Activated CD8-positive, alpha-beta memory T cell treated with anti-CD3 and anti-CD28 coated beads for 48 hours (primary cell): ENCODE data around the gene PET100.
A peak's percentile ranks its signal among the peaks of the same experiment; 100 is the strongest.

Experiments
- DNase-seq, 3 experiments: peaks; one replicate each; pipeline ENCODE4 v3.0.0-alpha.2; 2020; ENCODE audit warnings: low read depth in 2 of 3, low spot score in 2 of 3

The PET100 gene, protein sequence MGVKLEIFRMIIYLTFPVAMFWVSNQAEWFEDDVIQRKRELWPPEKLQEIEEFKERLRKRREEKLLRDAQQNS

DNA sequence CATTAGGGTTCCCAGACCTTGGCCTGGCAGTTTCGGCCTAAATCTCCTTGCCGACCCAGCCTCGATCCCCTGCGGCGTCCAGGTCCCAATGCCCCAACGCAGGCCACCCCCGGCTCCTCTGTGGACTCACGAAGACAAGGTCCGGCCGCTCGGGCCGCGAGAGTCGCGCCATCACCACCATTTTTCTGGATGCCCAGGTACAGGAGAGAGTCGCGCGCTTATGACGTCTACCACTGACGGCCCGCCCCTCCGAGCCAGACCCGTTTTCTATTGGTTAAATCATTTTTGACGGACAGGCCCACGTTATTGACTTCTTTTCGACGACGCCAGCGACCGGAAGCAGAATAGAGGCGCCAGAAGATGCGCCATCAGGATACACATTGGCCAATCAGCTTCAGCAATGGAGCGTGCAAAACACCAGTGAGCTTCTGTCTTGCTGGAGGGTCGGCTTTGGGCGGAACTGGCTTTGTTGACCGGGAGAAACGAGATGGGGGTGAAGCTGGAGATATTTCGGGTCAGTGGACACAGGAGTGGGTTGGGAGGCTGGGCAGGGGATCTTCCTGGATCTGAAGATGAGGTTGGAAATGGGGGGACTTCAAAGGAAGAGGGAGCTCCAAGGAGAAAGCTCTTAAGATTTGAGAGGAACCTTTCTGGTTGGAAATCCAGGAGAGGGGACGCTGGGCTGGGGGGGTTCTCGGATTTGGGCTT lies at the start of gene PET100, which contains the start of gene XAB2:
PET100 (plus strand) TSS at position 447 of the 708 bp plus-strand sequence; CDS start at position 488, 41 bp downstream.
XAB2 (minus strand) TSS at position 199 of the 708 bp plus-strand sequence; CDS start at position 181, 18 bp downstream.
- DNase-seq = peak; percentile 82 to 93 (median 84)

- no peak for DNase-seq
These were observed 47.1 kb upstream of the PET100 start for GRCh38 chr19:7582446-7582845.

- no peak for DNase-seq
These were observed 39.8 kb upstream of the PET100 start for GRCh38 chr19:7589822-7590221.

DNA sequence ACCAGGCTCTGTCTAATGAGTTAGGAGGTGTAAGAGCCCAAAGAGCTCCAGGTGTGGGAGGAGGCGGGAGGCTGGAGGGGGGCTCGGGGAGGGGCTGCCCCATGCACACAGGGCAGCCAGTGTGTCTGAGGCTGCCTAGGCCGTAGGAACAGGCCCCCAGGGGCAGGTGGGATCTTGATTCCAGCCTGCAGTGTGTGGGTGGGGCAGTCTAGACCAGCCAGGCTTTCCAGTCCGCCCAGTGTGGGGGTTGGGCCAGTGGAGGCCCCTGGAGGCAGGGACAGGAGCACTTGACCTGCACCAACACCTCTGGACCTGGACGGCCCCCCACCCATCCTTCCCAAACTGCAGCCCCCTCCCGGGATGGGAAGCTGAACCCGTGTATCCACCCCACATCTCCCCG lies 39.3 kb upstream of the PET100 start:
- DNase-seq = no peak

DNA sequence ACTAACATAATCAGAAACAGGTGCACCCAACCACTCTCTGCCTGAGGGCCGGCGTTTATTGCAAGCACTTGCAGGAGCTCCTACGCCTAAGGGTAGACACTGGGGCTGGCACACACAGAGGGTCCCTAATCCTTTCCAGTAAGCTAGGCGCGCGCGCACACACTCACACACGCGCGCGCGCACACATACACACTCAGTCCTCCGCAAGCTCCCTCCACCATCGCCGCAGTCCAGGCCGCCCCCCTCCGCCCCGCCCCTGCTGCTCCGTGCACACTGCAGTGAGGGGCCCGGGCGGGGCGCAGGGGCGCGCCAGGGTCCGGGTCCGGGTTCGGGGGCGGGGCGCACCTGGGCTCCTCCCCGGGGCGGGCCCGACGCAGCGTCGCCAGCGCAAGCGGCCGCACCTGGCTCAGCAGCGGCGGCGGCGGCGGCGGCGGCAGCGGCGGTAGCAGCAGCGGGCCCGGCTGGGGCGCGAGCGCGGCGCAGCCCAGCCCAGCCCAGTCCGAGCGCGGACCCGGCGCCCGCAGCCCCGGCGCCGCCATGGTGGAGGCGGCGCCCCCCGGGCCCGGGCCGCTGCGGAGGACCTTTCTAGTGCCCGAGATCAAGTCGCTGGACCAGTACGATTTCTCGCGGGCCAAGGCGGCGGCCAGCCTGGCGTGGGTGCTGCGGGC lies 34.0 kb upstream of the PET100 start, which contains the start of gene CAMSAP3:
CAMSAP3 (plus strand) TSS at position 398 of the 668 bp plus-strand sequence; CDS start at position 538, 140 bp downstream.
- DNase-seq = peak in 1 of 3 experiments; percentile 27

DNA sequence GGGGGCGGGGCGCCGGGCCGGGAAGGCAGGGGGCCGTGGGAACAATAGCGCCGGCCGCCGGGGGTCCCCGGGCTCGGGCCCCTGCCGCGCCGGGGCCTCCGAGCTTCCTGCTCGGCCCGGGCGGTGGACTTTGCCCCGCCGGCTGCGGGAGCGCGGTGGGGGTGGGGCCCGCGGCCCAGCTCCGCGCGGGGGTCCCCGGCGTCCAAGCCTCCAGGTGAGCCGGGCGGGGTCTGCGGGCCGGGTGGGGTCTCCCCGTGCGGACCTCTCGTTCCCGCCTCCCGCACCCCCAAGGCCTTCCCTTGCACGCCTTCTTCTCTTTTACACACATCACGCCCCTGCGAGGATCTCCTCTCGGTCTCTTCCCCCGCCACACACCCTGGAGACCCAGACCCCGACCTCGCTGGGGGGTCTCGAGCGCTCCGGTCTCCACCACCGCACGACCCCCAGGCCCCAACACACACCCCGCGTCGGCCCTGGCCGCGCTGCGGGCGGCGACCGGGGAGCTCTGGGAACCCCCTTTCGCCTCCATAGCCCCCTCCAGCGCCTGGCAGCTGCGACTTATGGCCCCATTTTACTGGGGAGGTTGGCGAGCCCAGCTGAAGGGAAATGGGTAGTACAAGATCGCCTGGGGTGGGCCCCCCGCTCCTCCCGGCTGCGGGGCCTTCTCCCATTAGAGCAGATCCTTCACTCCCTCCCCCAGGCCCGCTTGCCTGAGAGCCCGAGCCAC lies 33.2 kb upstream of the PET100 start:
- DNase-seq = no peak

DNA sequence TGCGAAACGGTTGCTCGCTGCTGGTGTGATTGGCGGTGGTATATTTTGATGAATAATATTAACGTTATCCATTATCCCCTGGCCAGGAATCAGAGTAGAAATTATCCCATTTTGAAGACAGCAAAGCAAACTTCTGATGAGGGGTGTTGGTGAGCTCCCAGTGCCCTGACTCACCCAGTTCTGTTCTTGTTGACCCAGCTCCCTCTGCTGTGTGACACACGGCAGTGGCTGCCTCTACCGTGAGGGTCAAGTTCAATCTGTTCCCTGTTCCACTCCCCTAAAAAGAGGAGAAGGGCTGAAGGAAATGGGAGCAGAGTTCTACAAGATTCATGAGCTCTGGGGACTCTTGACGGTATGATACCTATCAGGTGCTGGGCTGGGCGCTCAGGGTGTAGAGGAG lies 31.9 kb upstream of the PET100 start:
- no peak for DNase-seq

- DNase-seq = no peak
These were observed 31.4 kb upstream of the PET100 start for GRCh38 chr19:7598180-7598579.

- no peak for DNase-seq
These were observed 28.9 kb upstream of the PET100 start for GRCh38 chr19:7600721-7601120.

DNA sequence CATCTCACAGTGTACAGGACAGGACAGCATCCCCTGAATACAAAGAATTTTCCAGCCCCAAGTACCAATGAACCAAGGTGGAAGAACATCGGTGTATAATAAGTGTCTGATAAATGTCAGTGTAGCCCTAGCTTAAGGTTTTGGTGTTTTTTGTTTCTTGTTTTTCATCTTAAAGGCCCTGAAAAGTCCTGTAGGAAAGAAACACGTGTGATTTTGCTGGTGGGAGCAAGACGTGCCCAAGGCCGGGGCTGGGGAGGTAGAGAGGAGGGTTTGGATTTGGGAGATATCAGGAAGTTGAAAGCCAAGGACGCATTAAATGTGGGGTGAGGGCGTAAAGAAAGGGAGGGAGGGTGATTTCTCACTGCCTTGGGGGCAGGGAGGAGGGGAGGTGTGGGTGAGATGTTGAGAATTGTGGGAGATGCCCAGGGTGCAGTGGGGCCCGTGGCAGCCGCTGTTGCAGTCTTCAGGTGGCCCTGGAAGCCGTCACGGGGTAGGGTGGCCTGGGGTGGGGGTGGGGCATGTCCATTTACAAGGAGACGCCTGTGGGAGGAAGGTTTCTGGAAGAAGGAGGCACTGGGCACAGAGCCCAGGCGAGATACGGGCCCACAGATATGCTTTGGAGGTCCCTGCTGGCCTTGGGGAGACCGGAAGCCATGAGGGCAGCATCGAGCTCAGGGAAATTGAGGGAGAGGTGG lies 27.2 kb upstream of the PET100 start:
- no peak for DNase-seq

- DNase-seq = no peak
These were observed 26.6 kb upstream of the PET100 start for GRCh38 chr19:7602935-7603497.

DNA sequence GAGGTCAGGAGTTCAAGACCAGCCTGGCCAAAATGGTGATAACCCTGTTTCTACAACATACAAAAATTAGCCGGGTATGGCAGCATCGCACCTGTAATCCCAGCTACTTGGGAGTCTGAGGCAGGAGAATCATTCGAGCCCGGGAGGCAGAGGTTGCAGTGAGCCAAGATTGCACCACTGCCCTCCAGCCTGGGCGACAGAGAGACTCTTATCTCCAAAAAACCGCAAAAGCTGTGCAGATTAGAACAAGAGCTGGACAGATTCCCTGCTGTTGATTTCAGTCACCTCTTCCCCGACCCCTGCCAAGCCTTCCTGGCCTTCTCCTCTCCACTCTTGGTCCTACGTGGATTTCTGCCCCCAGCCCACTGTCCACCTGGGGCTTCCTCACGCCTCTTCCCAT lies 25.7 kb upstream of the PET100 start:
- no peak for DNase-seq

DNA sequence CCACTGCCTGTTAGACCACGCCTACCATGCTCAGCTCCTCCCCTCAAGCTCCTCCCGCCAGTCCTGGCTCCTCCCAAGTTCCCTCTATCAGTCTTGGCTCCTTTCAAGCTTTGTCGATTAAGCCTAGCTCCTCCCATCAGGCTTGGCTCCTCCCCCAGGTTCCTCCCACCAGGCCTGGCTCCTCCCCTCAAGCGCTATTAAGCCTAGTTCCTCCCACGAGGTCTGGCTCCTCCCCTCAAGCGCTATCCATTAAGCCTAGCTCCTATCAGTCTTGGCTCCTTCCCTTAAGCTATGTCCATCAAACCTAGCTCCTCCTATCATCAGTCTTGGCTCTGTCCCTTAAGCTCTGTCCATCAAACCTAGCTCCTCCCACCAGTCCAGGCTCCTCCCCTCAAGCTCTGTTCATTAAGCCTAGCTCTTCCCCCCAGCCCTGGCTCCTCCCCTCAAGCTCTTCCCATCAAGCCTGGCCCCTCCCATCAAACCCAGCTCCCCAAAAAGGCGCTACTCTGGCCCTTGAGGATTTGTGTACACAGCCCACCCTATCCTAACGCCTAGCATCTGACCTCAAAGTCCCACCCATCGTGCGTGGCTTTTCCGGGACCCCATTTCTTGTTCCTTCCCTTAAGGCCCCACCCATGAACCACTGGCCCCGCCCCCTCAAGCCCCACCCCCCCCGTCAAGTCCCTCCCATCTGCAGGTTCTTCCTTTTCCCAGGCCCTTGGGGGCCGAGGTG lies 23.9 kb upstream of the PET100 start:
- DNase-seq = no peak

DNA sequence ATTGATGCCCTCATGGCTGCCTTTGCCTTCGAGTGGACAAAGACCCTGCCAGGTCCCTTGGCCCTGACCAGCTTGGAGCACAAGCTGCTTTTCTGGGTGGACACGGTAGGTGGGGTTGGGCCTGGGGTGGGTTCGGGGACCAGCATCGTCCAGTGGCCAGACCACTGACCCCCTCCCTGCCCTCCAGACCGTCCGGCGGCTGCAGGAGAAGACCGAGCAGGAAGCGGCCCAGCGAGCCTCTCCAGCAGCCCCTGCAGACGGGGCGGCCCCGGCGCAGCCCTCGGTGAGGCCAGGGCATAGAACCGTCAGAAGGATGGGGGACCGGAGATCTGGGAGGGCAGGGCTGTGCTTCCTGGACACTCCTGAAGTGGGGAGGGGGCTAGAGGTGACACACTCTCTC lies 23.3 kb upstream of the PET100 start:
- no peak for DNase-seq

GRCh38 chr19:7607212-7607873 lies 22.2 kb upstream of the PET100 start:
- DNase-seq = no peak

DNA sequence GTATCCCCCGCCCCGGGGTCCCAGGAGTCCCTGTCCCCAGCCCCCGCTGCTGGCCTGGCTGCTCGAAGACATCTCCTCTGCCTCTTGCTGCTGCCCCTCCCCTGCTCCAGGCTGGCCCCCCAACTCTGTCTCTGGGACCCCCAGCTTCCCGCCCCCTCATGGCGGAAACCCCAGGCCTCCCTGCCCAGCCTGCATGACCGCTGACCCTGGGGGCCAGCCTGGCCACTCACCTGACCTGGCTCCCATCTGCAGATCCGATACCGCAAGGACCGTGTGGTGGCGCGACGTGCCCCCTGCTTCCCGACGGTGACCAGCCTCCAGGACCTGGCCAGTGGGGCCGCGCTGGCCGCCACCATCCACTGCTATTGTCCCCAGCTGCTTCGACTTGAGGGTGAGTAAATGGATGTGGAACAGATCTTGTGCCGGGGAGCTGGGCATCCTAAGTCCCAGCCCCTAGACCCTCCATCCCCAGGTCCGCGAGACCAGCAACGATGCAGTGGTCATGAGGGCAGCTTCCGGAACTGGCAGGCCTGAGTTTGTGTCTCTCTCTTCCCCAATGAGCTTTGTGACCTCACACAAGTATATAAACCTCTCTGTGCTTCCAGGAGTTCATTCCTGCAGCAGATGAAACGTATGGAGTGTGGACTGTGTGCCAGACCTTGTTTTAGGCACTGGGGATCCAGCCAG lies 21.6 kb upstream of the PET100 start:
- DNase-seq = no peak

GRCh38 chr19:7610491-7611240 lies 18.9 kb upstream of the PET100 start:
- no peak for DNase-seq
